Ishikawa (cell line): ENCODE results near the gene ABHD4.

Experiments
- CEBPB ChIP-seq: IDR thresholded peaks from 2 replicates; pipeline ENCODE4 v1.6.1; 2012
- CREB1 ChIP-seq: IDR thresholded peaks from 2 replicates; pipeline ENCODE4 v1.6.1; 2012; ENCODE audit warnings: low read depth
- EGR1 ChIP-seq: IDR thresholded peaks from 2 replicates; pipeline ENCODE4 v1.6.1; 2012
- EP300 ChIP-seq: IDR thresholded peaks from 2 replicates; pipeline ENCODE4 v1.6.1; 2012; ENCODE audit warnings: borderline replicate concordance
- FOXM1 ChIP-seq: IDR thresholded peaks from 2 replicates; pipeline ENCODE4 v1.6.1; 2012; ENCODE audit warnings: low read depth, borderline replicate concordance
- MAX ChIP-seq: IDR thresholded peaks from 2 replicates; pipeline ENCODE4 v1.6.1; 2012
- NFIC ChIP-seq: IDR thresholded peaks from 2 replicates; pipeline ENCODE4 v1.6.1; 2012
- RAD21 ChIP-seq: IDR thresholded peaks from 2 replicates; pipeline ENCODE4 v1.6.1; 2012; ENCODE audit warnings: low read depth
- REST ChIP-seq: IDR thresholded peaks from 2 replicates; pipeline ENCODE4 v1.6.1; 2012; ENCODE audit warnings: low read depth, mild to moderate bottlenecking
- TAF1 ChIP-seq: IDR thresholded peaks from 2 replicates; pipeline ENCODE4 v1.6.1; 2012; ENCODE audit warnings: low read depth, mild to moderate bottlenecking
- TCF12 ChIP-seq: IDR thresholded peaks from 2 replicates; pipeline ENCODE4 v1.6.1; 2012; ENCODE audit warnings: low read depth
- TEAD4 ChIP-seq: IDR thresholded peaks from 2 replicates; pipeline ENCODE4 v1.6.1; 2012
- USF1 ChIP-seq: IDR thresholded peaks from 2 replicates; pipeline ENCODE4 v1.6.1; 2012
- YY1 ChIP-seq: IDR thresholded peaks from 2 replicates; pipeline ENCODE4 v1.6.1; 2012; ENCODE audit warnings: low read depth
- ZBTB7A ChIP-seq: IDR thresholded peaks from 2 replicates; pipeline ENCODE4 v1.6.1; 2012; ENCODE audit warnings: low read depth

ABHD4 gene

GRCh38 chr14:22610931-22611330, 12.8 kb downstream of the ABHD4 start:
- no peak for TF ChIP-seq TCF12
- TF ChIP-seq USF1, result no peak
- no peak for TF ChIP-seq TEAD4
- TF ChIP-seq CEBPB, result no peak
- no peak for TF ChIP-seq TAF1
- TF ChIP-seq FOXM1, result no peak
- no peak for TF ChIP-seq NFIC
- no peak for TF ChIP-seq ZBTB7A
- TF ChIP-seq EGR1, result no peak
- no peak for TF ChIP-seq MAX
- no peak for TF ChIP-seq YY1
- TF ChIP-seq CREB1, result no peak
- TF ChIP-seq REST, result no peak

GRCh38 chr14:22613106-22613695, 15.1 kb downstream of the ABHD4 start:
- TF ChIP-seq EP300 (no peak), USF1 (no peak), ZBTB7A (no peak), TEAD4 (0 out of 2 replicates have a peak, but pooled peaks have one; percentile 20), TCF12 (no peak)

- TF ChIP-seq YY1 (no peak), USF1 (no peak), NFIC (no peak), EGR1 (no peak), CREB1 (no peak), TAF1 (no peak), FOXM1 (no peak), MAX (no peak), CEBPB (no peak), TCF12 (no peak), TEAD4 (no peak), RAD21 (no peak), EP300 (no peak)
These were observed 15.7 kb downstream of the ABHD4 start for GRCh38 chr14:22613736-22614239.

GRCh38 chr14:22614240-22614799, 16.2 kb downstream of the ABHD4 start:
- TF ChIP-seq TAF1 (no peak; the same call in 1 of the 2 replicates), USF1 (0 out of 2 replicates have a peak, but pooled peaks have one; percentile 11), FOXM1 (peak; percentile 45; the same call in 1 of the 2 replicates), NFIC (peak; percentile 67), CREB1 (no peak), RAD21 (no peak), ZBTB7A (0 out of 2 replicates have a peak, but pooled peaks have one; percentile 39), TCF12 (peak; percentile 89), YY1 (no peak), CEBPB (peak; percentile 66), EGR1 (no peak), EP300 (peak; percentile 82), REST (no peak), TEAD4 (peak; percentile 98), MAX (peak; percentile 88)
